AG04450 (cell line): ENCODE results near the gene CABP2. TPM values are rescaled to one million over a fixed set of nuclear protein-coding genes. Genes with fewer than 3 reads are reported as not detected.
A peak's percentile ranks its signal among the peaks of the same experiment; 100 is the strongest.

Source experiments
- CTCF ChIA-PET: fragments of 300-600, 350-600 bp; formaldehyde crosslinking; extraction: SDS; loops from one replicate; lab custom pipeline; 2022; ENCODE audit warnings: antibody characterized with exemption, inconsistent platforms; lab: Charles Lee
- POLR2A ChIA-PET: fragments of 350-600 bp; formaldehyde crosslinking; extraction: SDS; loops from one replicate; lab custom pipeline; 2021; ENCODE audit warnings: antibody characterized with exemption, inconsistent platforms; lab: Yijun Ruan, JAX
- DNase-seq: peaks from one replicate; pipeline ENCODE4 v3.0.0-alpha.2; 2011; ENCODE audit warnings: low read depth, low spot score
- H3K27ac ChIP-seq: one replicate; pipeline ENCODE4 v1.5.1; 2012; ENCODE audit warnings: low read depth, low read length, control low read depth
- H3K27me3 ChIP-seq: one replicate; pipeline ENCODE4 v1.6.0; 2012; ENCODE audit warnings: low read length; ENCODE audit not compliant: control insufficient read depth, insufficient read depth
- H3K4me3 ChIP-seq: 2 replicates; pipeline ENCODE4 v1.5.1; 2011; ENCODE audit warnings: mild to moderate bottlenecking, low read depth, low read length, control low read depth
- H3K9me3 ChIP-seq: 2 replicates; pipeline ENCODE4 v1.5.1; 2012; ENCODE audit warnings: low read length; ENCODE audit not compliant: control insufficient read depth, insufficient read depth
- CTCF ChIP-seq: IDR thresholded peaks from 2 replicates; pipeline ENCODE4 v1.5.1; 2011; ENCODE audit warnings: low read depth, low read length, control low read depth, inconsistent platforms
- polyA plus RNA-seq: library from polyadenylated mRNA; depleted of rRNA; stranded (reverse); fragments of >200 nt; gene quantifications from 2 replicates; pipeline ENCODE4 v1.2.3, GENCODE V29; 2011

CABP2 gene
- polyA plus RNA-seq, 1 experiment = not detected

- no peak overlapping the region for H3K27ac ChIP-seq
- TF ChIP-seq CTCF = no peak
- H3K27me3 ChIP-seq = peaks cover 8% of the 10 kb centered on the region
- H3K9me3 ChIP-seq = no peaks in the 10 kb centered on the region; the same call in 1 of the 2 replicates
- DNase-seq = no peak
- no peak overlapping the region for H3K4me3 ChIP-seq
- ChIA-PET CTCF (interaction anchor here (0.7 kb wide), 1 partner anchor 158 kb away, joined by 5 read pairs; no protein-coding TSS in a partner anchor), POLR2A (no interaction called here)
These were observed 13.3 kb downstream of the CABP2 start for GRCh38 chr11:67510023-67510345.

GRCh38 chr11:67508486-67509121 is 14.6 kb downstream of the CABP2 start:
- H3K4me3 ChIP-seq = peak overlapping the region; percentile 87
- ChIA-PET CTCF (interaction anchor here (1.0 kb wide), 1 partner anchor 107 kb away, joined by 3 read pairs; no protein-coding TSS in a partner anchor), POLR2A (no interaction called here)
- no peaks in the 10 kb centered on the region; the same call in 1 of the 2 replicates for H3K9me3 ChIP-seq
- peak; percentile 88 for DNase-seq
- TF ChIP-seq CTCF = no peak
- peak overlapping the region; percentile 89 for H3K27ac ChIP-seq
- no peaks in the 10 kb centered on the region for H3K27me3 ChIP-seq

GRCh38 chr11:67507864-67508485 is 15.3 kb downstream of the CABP2 start, which contains the start of gene CDK2AP2:
Gene CDK2AP2 (minus strand): TSS chr11:67508162. CDS start chr11:67508082, 80 bp downstream.
- no peak for TF ChIP-seq CTCF
- no peaks in the 10 kb centered on the region for H3K27me3 ChIP-seq
- peak; percentile 100 for DNase-seq
- POLR2A ChIA-PET = no interaction called here
- H3K4me3 ChIP-seq = peak within 1 kb of the TSS; percentile 87
- no peaks in the 10 kb centered on the region; the same call in 1 of the 2 replicates for H3K9me3 ChIP-seq
- CTCF ChIA-PET = interaction anchor here (1.0 kb wide), 1 partner anchor 106 kb away, joined by 3 read pairs; no protein-coding TSS in a partner anchor
- H3K27ac ChIP-seq = peak within 1 kb of the TSS; percentile 89

GRCh38 chr11:67507242-67507863 is 15.9 kb downstream of the CABP2 start:
- DNase-seq = no peak
- TF ChIP-seq CTCF = no peak
- no peaks in the 10 kb centered on the region; the same call in 1 of the 2 replicates for H3K9me3 ChIP-seq
- CTCF ChIA-PET = interaction anchor here (1.0 kb wide), 1 partner anchor 105 kb away, joined by 3 read pairs; no protein-coding TSS in a partner anchor
- peak overlapping the region; percentile 61 for H3K27ac ChIP-seq
- H3K27me3 ChIP-seq = no peaks in the 10 kb centered on the region
- H3K4me3 ChIP-seq = peak overlapping the region; percentile 74
- POLR2A ChIA-PET = no interaction called here
